ENCODE measurements around the gene KCNV2.
A peak's percentile ranks its signal among the peaks of the same experiment; 100 is the strongest.

The KCNV2 gene

DNA sequence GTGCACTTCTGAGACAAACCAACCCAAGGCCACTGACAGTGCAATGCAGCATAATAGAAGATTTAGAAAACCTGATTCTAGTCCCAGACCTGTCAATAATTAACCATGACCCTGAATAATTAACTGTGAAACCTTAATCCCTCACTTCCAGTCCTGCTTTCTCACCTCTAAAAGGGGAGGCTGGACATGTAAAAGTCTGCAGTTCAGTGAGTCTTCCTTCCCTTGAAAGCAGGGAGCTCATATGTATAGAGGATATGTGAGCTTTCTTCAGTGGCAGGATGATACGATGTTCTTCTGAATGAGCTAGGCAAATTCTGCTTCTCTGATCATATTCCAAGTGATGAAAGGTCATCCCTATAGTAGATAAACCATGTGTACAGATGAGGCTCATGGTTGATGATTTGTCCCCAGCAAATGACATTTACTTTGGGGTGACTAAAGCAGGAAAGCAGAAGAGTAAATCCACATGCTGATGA is 2.9 kb downstream of the KCNV2 start:
- DNase-seq (ENCODE audit: low read depth), result no peak

DNA sequence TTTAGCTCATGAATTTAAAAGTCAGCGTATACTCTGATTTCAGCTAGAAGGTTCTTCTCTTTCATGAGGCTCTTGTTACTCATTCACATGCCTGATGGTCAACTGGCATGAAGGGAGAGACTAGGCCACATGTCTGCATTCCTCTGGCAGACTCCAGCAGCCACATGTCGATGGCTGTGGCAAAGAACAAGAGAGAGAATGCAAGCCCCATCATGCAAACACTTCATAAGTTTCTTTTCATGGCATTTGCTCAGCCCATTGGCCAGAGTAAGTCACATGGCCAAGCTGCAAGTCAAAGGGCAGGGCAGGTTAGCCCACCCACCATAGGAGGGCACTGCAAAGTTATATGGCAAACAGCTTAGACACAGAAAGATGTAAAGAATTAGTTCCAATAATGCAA is 5.4 kb downstream of the KCNV2 start:
- DNase-seq (ENCODE audit: low read depth), result peak; percentile 84

DNA sequence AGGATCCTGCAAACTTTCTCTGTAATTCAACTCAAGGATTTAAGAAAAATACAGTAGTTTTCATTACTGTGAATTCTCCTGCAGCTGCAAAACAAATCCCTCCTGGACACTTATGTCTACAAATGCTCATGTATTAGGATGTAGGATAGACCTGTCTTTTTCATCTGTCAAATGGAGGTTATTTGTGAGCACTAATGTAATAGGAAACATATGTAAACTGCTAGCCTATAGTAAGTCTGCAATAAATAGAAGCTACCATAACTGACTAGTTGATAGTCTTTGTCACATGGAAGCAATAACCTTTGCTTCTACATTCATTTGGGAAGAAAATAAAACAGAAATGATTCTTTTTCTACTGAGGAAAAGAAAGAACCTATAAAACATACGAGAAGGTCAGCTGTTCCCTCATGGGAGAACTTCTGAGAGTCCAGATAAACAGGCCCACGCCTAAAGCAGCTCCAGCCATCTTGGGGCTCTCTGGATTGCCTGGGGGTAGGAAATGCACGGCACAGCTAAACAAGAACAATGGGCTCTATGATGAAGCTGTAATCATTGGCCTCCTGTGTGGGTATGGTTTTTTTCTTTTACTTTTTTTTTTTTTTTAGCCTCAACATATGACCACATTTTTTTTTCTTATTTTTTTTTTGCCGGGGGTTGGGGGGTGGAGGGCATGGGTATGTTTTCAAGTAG is 6.2 kb downstream of the KCNV2 start:
- no peak for DNase-seq (ENCODE audit: low read depth)

DNA sequence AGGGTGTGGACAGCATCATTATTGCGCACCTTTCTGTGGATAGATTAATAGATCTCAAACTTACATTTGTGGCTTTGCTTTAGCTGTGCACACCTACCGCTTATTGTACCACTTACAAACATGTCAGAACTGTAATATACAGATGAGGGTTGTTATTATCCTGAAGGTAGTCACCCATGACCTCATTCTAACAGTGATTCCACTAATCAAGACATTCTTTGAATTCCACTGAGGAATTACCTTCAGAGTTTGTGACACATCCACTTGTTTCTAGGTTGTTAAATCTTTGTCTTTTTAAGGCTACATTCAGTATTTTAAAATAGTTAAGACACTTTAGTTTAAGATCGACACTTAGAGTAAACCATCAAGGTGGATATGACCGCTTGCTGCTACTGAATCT is 7.8 kb downstream of the KCNV2 start:
- DNase-seq (ENCODE audit: low read depth), result no peak

DNA sequence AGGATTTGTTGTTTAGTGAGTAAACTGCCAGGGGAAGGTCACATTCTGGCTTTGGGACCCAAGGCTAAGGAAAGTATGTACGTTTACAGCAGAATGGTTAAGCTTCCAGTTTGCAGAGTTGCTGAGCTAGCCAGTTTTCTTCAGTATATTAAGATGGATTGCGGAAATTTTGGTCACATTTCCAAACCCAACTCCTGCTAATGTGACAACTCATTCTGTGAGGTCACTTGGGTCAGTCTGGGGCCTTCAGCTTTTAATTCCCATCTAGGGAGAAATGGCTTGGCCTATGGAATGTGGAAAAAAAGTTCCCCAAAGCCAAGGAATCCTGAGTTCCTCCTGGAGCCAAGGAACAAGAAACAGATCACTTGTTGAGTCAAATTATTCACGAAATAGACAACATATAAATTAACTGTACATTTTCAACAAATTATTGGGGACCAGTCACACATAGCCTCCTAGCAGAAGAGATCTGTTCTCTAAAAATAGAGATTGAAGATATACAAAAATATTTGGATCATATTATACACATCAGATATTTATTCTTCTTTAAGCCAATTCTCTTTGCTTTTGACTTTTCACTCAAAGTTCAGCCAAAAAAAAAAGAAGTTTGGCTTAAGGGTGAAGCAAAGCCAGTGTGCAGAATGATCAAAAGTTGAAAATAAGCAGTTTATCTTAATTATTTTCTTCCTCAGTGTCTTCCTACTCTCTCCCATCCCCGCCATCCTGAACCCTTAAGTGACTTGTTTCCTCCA is 8.8 kb downstream of the KCNV2 start:
- DNase-seq (ENCODE audit: low read depth), result no peak

DNA sequence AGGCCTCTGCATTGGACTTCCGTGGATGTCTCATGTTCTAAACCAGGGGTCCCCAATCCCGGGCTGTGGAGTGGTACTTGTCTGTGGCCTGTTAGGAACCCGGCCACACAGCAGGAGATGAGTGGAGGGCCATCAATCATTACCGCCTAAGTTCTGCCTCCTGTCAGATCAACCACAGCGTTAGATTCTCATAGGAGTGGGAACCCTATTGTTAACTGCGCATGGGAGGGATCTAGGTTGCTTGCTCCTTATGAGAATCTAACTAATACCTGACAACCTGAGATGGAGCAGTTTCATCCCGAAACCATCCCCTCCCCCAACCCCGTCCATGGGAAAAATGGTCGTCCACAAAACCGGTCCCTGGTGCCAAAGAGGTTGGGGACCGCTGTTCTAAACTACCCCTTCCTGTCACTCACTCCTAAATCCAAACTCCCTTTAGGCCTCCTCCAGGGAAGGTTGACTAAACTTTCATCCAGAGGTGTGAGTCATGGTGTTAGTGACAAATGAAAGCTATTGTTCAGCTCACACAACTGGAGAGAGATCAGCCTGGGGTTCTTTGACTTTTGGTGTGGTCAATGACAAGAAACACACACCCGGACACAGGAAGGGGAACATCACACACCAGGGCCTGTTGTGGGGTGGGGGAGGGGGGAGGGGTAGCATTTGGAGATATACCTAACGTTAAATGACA is 9.5 kb downstream of the KCNV2 start:
- DNase-seq (ENCODE audit: low read depth), result no peak

DNA sequence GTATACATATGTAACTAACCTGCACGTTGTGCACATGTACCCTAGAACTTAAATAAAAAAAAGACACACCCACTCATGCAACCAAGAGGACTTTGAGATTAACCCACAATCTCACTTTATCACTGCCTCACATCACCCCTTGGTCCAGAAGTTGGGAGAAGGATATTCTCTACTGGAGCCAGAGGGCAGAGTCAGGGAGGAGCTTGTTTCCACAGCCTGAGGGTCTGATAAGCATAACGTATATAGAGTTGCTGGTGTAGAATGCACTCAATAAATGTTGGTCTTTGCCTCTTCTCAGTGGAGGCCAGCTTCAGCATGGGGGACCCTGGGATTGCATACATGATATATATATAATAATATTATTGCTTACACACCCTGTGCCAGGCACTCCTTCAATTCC is 10.1 kb downstream of the KCNV2 start:
- DNase-seq (ENCODE audit: low read depth), result no peak

DNA sequence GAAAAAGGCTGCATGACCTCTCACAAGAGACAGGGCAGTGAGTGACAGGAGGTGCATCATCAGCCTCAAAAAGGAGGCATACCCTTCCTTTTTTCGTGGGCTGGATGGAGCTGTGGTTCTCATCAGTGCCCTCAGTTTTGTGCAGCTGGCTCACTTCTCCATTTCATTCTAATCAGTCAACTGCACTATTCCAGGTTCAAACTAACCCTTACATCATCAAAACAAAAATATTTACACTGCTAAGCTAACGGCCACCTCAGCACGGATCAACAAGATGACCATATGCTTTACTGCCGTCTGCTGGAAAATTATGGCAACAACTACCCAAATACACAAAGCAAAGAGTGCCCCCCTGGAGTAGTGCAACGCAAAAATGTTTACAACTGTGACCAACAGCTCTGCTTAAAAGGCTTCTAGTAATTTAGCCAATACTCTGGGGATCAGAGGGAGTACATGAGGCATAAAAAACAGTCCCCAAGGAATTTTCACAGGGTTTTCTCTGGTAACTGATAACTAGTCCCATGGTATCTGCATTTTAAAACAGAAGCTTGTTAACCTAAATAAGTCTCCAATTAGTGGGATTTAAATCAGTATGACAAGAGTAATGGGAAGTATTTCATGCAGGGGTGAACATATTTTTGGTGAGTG is 10.8 kb downstream of the KCNV2 start:
- DNase-seq (ENCODE audit: low read depth), result peak; percentile 70

DNA sequence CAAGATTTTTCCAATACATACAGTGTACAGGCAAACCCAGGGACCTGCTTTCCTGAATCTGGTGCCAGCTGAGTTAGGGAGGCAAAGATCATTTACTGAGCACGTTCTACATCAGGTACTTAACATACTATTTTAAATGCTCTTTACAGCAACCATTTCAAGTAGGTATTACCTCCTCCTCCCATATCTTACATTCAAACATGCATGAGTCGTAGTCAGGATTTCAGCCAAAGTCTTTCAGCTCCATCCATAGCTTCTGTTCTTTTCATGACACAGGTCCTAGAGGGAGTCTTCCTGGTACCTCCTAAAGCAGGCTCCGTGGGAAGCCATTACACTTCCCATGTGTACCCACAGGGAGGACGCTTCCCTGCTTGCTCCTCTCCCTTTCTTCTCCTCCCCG is 11.7 kb downstream of the KCNV2 start:
- peak; percentile 8 for DNase-seq (ENCODE audit: low read depth)

DNA sequence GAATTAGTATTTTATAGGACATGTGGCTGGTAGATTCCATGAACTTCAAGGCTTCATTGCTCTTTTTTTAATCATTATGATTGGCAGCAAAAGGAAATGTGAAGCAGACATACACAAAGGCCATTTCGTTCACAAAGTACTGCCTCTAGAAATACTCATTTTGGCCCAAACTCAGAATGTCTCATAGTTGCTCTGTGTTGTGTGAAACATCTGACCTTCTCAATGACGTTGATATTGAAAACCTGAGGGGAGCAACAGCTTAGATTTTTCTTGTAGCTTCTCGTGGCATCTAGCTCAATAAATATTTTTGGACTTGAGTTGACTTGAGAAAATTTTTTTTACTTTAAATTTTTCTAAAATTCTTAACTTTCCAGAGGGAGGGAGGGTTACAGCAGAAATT is 12.4 kb downstream of the KCNV2 start:
- no peak for DNase-seq (ENCODE audit: low read depth)

DNA sequence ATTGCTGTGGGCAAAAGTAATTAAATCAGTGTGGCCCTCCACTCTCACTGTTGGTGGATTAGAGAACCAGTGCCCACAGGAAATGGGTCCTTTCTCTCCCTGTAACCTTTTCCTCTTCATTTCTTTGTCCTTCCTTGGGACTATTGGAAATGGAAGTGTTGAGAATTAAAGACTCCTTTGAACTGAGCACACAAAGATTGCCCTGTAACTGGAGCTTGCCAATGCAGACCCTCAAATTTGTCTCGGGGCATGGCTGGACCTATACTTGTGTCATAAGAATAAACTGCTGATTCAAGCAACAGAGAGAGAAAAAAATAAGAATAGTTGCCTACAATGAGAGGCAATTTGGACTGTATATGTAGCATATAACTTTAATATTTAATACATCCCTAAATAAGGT is 13.7 kb downstream of the KCNV2 start:
- no peak for DNase-seq (ENCODE audit: low read depth)

DNA sequence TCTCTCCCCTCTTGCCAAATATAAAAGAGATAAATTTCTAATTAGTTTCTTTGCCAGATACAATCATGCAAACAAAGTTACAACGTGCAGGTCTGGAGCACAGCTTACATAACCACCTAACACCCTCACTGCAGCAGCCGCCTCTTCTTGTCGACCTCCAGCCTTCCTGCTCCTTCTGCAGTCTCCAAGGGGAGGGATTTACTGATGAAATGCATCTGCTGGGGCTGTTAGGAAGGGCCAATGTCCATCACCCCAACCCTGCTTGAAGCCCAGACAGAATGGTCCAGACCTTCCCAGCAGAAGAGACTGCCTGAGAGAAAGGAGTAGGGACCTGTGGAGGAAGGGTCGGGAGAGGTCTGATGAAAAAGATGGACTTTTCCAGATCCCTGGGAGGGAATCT is 15.2 kb downstream of the KCNV2 start:
- DNase-seq (ENCODE audit: low read depth), result no peak

DNA sequence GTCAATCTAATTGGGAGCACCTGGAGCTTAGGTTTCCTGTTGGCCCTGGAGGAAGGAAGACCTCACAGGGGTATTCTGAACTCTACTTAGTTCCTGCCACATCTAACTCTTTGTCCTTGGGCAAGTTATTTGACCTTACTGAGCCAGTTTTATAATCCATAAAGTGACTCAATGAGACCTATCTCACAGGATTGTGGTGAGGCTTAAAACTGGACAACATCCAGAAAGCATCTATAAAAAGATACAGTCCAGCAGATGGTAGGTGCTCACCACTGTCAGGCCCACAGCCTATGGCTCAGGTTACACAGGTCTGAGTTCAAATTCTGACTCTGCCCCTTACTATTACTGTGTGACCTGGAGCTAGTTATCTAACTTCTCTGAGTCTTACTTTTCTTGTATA is 23.3 kb downstream of the KCNV2 start:
- no peak for DNase-seq (ENCODE audit: low read depth)

DNA sequence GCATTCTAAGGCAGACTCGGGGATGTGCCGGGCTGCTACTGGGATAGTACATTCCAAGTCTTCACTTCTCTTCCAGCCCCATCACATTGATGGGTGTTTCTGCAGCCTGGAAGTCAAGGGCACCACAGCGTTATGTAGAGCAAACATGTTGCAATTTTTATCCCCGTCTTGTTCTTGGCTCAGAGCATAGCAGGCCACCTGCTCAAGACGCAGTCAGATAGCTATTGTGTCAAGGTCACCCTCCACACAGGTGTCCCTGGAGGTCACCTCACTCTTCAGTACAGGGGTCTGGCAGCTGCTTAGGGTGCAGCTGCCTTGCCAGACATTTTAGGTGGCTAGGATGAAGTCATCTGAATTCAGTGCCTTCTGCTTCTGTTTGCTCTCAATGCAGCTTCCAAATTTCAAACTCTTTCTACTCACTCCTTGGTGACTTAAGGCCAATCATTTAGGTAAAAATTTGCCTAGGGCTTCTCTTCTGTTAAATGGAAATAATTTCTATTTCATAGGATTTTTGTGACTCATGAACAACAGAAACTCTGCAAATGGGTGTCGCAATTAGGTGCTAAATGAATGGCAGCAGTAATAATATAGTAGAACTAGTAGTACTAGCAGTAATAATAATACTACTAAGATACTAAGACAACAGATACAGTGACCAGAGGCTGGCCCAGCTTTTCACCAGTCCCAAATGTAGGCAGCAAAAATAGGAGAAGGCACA is 24.3 kb downstream of the KCNV2 start:
- no peak for DNase-seq (ENCODE audit: low read depth)

DNA sequence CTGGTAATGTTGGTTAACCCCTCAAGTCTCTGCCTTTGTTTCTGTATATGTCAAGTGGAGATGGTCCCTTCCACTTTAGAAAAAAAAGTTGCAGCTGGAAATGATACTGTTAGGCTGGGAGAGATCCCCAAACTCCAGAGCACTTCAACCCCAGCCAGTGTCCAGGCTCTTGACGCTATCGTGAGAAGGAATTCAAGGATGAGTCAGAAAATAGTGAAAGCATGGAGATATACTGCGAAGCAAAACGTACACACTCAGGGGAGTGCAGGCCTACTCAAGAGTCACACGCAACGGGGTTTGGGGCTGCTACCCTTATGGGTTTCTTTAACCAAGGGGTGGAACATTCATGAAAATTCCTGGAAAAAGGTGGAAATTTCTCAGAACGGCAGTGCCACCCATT is 24.9 kb downstream of the KCNV2 start:
- no peak for DNase-seq (ENCODE audit: low read depth)

DNA sequence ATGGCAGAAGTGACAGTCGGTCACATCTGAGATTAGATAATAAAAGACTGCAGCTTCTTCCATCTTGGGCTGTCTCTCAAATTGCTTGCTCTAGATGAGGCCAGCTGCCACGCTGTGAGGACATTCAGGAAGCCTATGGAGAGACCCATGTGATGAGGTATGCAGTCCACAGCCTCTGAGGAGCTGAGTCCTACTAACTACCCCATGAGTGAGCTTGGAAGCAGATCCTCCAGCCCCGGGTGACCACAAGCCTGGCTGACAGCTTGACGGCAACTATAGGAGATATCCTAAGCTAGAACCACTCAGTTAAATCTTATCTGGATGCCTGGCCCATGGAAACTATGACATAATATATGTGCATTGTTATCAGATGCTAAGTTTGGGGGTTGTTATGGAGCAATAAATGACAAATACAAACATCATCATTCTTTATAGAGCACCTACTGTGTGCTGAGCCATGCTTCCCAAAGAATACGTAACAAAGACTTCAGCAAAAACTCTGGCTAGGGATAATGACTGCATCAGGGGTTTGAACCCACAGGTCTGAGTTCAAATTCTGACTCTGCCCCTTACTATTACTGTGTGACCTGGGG is 26.7 kb downstream of the KCNV2 start:
- no peak for DNase-seq (ENCODE audit: low read depth)

DNA sequence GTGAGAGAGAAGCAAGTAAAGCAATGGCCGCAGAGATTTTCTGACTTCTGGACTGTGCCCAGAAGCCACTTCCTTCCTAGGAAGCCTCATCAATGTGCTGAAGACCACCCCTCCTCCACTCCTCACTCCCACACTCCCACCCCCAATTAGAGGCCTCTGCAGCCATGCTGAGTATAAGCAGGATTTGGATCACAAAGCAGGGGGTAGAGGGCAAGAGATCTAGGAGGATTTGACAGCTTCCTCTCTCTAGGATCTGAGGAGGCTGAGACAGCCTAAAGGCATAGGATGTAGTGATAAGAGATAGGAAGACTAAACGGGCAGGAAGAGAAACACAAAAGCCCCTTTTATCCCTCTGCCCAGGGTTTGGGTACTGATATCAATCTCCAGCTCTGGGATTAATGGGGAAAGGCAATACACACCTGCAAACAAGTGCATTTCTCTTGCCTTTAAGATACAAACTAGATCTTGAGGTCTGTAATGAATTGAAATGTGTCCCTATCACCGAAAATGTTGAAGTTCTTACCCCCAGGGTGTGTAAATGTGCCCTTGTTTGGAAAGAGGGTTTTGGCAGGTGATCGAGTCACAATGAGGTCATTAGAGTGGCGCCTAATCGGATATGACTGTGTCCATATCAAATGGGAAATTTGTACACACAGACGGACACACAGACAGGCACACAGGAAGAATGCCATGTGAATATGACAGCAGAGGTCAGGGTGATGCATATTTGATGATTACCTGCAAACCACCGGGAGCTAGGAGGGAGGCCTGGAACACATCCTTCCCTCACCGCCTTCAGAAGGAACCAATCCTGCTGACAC is 28.5 kb downstream of the KCNV2 start:
- no peak for DNase-seq (ENCODE audit: low read depth)

DNA sequence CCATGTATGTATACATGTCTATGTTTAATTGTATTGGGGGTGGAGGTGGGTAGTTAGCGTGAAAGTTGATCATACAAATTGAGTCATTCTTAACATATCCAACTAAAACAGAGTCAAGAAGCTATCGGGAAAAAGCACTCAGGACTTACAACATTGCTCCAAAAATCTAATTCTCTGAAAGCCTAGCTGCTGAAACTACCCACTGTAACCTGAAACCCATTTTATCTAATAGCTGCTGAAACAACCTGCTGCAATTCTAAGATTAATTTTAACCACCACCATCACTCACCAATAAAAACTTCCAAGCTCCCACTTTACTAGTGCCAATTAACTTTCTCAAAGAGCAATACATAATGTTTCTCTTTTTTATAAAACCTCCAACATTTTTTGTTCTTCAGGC is 32.2 kb downstream of the KCNV2 start:
- no peak for DNase-seq (ENCODE audit: low read depth)

DNA sequence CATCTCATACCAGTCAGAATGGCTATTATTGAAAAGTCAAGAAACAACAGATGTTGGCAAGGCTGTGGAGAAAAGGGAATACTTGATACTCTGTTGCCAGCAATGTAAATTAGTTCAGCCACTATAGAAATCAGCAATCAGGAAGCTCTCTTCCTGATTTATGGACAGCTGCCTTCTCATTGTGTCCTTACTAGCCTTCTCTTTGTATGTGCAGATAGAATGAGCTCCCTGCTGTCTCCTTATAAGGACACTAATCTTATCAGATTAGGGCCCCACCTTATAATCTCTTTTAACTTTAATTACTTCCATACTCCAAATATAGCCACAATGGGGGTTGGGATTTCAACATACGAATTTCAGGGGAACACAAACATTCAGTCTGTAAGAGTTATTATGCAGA is 38.0 kb downstream of the KCNV2 start:
- DNase-seq (ENCODE audit: low read depth), result no peak

DNA sequence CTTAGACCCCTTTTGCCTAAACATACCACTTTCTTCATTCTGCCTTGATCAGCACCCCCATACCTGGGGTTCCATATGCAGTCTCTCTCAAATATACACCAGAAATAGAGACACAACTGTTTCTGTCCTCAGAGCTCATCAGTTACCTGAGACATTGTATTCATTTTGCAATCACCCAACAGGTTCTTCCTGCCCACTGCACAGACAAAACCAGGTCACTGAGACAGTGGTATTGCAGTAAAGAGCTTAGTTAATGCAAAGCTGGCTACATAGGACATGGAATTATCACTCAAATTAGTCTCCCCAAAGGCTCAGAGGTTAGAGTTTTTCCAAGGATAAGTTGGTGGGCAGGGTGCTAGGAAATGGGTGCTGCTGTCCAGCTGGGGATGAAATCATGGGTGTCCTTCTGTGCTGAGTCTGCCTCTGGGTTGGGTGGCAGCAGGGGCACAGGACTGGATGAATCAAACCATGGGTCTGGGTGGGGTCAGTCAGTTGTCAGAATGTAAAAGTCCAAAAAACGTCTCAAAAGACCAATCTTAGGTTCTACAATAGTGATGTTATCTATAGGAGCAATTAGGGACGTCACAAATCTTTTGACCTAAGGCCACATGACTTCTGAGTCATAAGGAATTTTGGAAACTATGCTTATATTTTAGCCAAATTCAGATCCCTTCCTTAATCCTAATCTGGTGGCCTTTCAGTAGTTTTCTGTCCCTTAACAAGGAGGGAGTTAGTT is 41.0 kb downstream of the KCNV2 start:
- no peak for DNase-seq (ENCODE audit: low read depth)
